Trophoblast cell (in vitro differentiated cells and primary cell): ENCODE results near the gene MEIKIN.

Experiments used
- DNase-seq, 2 donors: peaks; one replicate each; pipeline ENCODE4 v3.0.0-alpha.2; 2016
- H2AFZ ChIP-seq: 2 replicates; pipeline ENCODE4 v1.6.1; 2013; ENCODE audit warnings: low read length, moderate library complexity, mild to moderate bottlenecking; ENCODE audit not compliant: insufficient read depth, poor library complexity
- H2AK5ac ChIP-seq: 2 replicates; pipeline ENCODE4 v1.6.1; 2013; ENCODE audit warnings: mild to moderate bottlenecking, low read length
- H2BK120ac ChIP-seq: 2 replicates; pipeline ENCODE4 v1.6.1; 2013; ENCODE audit warnings: low read length, mild to moderate bottlenecking, moderate library complexity; ENCODE audit not compliant: insufficient read depth, poor library complexity
- H2BK12ac ChIP-seq: 2 replicates; pipeline ENCODE4 v1.6.1; 2013; ENCODE audit warnings: mild to moderate bottlenecking, low read length, moderate library complexity
- H2BK5ac ChIP-seq: 2 replicates; pipeline ENCODE4 v1.6.1; 2013; ENCODE audit warnings: low read length, low read depth, moderate library complexity, mild to moderate bottlenecking; ENCODE audit not compliant: poor library complexity
- H3K14ac ChIP-seq: 2 replicates; pipeline ENCODE4 v1.6.1; 2013; ENCODE audit warnings: mild to moderate bottlenecking, low read length
- H3K18ac ChIP-seq: 2 replicates; pipeline ENCODE4 v1.6.1; 2013; ENCODE audit warnings: mild to moderate bottlenecking, low read length
- H3K23ac ChIP-seq: 2 replicates; pipeline ENCODE4 v1.6.1; 2013; ENCODE audit warnings: low read length
- H3K27ac ChIP-seq: 2 replicates; pipeline ENCODE4 v1.5.1; 2013; ENCODE audit warnings: low read depth, mild to moderate bottlenecking, inconsistent platforms, low read length, moderate library complexity
- H3K27me3 ChIP-seq: 2 replicates; pipeline ENCODE4 v1.6.1; 2013; ENCODE audit warnings: inconsistent platforms, mild to moderate bottlenecking, low read length, moderate library complexity; ENCODE audit not compliant: insufficient read depth
- H3K36me3 ChIP-seq, 2 experiments: 1 replicate in 1 of 2; 2 replicates in 1 of 2; pipeline ENCODE4 v1.6.1; 2013; ENCODE audit warnings: low read length in 2 of 2, mild to moderate bottlenecking in 2 of 2, moderate library complexity in 1 of 2; ENCODE audit not compliant: insufficient read depth in 2 of 2, control insufficient read depth in 1 of 2
- H3K4ac ChIP-seq: 2 replicates; pipeline ENCODE4 v1.6.1; 2013; ENCODE audit warnings: low read depth, mild to moderate bottlenecking, low read length, moderate library complexity
- H3K4me1 ChIP-seq, 2 experiments: 1 replicate in 1 of 2; 2 replicates in 1 of 2; pipeline ENCODE4 v1.6.1; 2013; ENCODE audit warnings: low read length in 2 of 2, mild to moderate bottlenecking in 2 of 2, moderate library complexity in 1 of 2; ENCODE audit not compliant: insufficient read depth in 2 of 2, control insufficient read depth in 1 of 2
- H3K4me2 ChIP-seq: 2 replicates; pipeline ENCODE4 v1.6.1; 2013; ENCODE audit warnings: inconsistent platforms, mild to moderate bottlenecking, low read length, moderate library complexity
- H3K4me3 ChIP-seq: 2 replicates; pipeline ENCODE4 v1.5.1; 2013; ENCODE audit warnings: mild to moderate bottlenecking, low read depth, low read length, inconsistent platforms
- H3K79me1 ChIP-seq: one replicate; pipeline ENCODE4 v1.6.1; 2013; ENCODE audit warnings: low read length
- H3K79me2 ChIP-seq: 2 replicates; pipeline ENCODE4 v1.6.1; 2013; ENCODE audit warnings: low read length, mild to moderate bottlenecking; ENCODE audit not compliant: control insufficient read depth, insufficient read depth, poor library complexity
- H3K9ac ChIP-seq: 2 replicates; pipeline ENCODE4 v1.6.1; 2013; ENCODE audit warnings: mild to moderate bottlenecking, low read length
- H3K9me3 ChIP-seq: 2 replicates; pipeline ENCODE4 v1.6.1; 2013; ENCODE audit warnings: low read depth, mild to moderate bottlenecking, control low read depth, inconsistent platforms, low read length; ENCODE audit not compliant: insufficient read depth
- H4K12ac ChIP-seq: 2 replicates; pipeline ENCODE4 v1.6.1; 2013; ENCODE audit warnings: low read depth, mild to moderate bottlenecking, low read length, moderate library complexity
- H4K8ac ChIP-seq: 2 replicates; pipeline ENCODE4 v1.6.1; 2013; ENCODE audit warnings: low read depth, mild to moderate bottlenecking, low read length, moderate library complexity
- H4K91ac ChIP-seq: one replicate; pipeline ENCODE4 v1.6.1; 2013; ENCODE audit warnings: low read depth, mild to moderate bottlenecking, low read length, moderate library complexity
- WGBS: extraction: QIAGEN DNeasy Blood & Tissue Kit; methylation state at CpG from one replicate; pipeline ENCODE4 v1.1.7; 2013; ENCODE audit warnings: missing lambda C conversion rate; ENCODE audit not compliant: insufficient read length, insufficient coverage; ENCODE audit errors: extremely low coverage; 5-methylcytosine and 5-hydroxymethylcytosine counted together

MEIKIN gene

DNA sequence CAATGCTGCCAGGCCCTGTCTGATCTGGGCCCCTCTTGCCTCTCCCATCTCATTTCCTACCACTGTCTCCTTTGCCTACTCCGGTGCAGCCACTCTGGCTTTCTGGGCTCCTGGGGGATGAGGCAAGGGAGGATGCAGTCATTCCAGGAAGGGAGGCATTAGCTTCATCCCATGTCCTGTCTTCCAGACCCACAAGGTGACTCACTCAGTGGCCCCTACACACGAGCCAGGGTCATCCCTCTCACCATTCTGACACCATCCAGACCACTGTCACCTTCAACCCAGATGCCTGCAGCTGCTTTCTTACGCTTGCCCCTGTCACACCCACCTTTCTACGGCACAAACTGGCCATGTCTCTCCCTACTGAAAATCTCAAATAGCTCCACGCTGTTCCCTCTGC, 46.9 kb upstream of the MEIKIN start:
- Histone ChIP-seq H2AK5ac (no peak overlapping the region), H3K79me1 (no peaks in the 10 kb centered on the region), H2BK120ac (no peak overlapping the region), H2BK12ac (no peak overlapping the region), H3K4me3 (no peak overlapping the region), H4K8ac (no peak overlapping the region), H4K12ac (no peak overlapping the region), H3K79me2 (no peaks in the 10 kb centered on the region), H3K27me3 (no peaks in the 10 kb centered on the region), H3K4me2 (no peak overlapping the region), H4K91ac (no peak overlapping the region), H3K18ac (no peak overlapping the region), H3K9me3 (no peaks in the 10 kb centered on the region), H3K23ac (no peak overlapping the region), H3K27ac (no peak overlapping the region), H2BK5ac (no peak overlapping the region), H3K14ac (no peak overlapping the region), H3K4ac (no peak overlapping the region), H3K9ac (no peak overlapping the region), H3K4me1 (peaks cover 10 to 20% of the 10 kb centered on the region in 2 experiments), H2AFZ (no peak overlapping the region), H3K36me3 (no peaks in the 10 kb centered on the region)
- no peak for DNase-seq
- WGBS, result no CpG with 5 or more reads among the region's 5 CpGs

DNA sequence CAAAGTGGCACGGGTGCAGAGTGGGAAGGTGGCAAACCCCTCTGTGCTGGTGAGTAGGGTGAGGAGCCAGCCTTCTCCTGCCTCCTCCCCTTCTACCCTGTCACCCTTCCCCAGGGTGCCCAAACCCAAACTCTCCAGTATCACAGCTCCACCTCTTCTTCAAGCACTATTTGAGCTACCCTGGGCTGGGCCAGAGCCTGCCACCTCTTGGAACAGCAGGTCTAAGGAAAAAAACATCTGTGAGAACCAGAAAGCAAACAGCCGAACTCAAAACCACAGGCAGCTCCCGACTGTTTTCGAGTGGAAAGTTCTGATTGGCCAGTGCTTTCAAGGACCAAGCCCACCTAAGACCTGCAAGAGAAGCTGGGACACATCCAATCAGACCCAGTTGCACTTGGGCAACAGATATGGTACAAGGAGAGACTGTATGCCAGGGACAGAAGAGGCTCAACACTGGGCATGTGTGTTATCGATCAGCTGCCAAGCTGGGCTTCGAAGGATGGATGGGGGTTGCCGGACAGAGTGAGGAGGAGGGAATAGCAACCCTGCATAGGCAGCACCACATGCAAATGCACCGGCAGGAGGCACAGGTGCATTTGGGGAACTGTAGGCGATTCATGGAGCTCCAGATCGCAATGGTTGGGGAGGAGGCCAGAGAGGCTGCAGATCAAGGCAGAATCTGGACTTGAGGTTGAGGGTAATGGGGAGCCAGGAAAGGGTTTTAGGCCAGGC, 46.3 kb upstream of the MEIKIN start:
- H3K4ac ChIP-seq, result no peak overlapping the region
- no peaks in the 10 kb centered on the region for H3K27me3 ChIP-seq
- H3K4me1 ChIP-seq, result peaks cover 10 to 20% of the 10 kb centered on the region in 2 experiments
- no peak overlapping the region for H4K12ac ChIP-seq
- no CpG with 5 or more reads among the region's 10 CpGs for WGBS
- no peak overlapping the region for H4K91ac ChIP-seq
- H2AFZ ChIP-seq, result no peak overlapping the region
- H3K9me3 ChIP-seq, result no peaks in the 10 kb centered on the region
- H3K36me3 ChIP-seq, result no peaks in the 10 kb centered on the region
- H3K79me1 ChIP-seq, result no peaks in the 10 kb centered on the region
- no peak overlapping the region for H2BK12ac ChIP-seq
- no peak overlapping the region for H3K4me3 ChIP-seq
- H2AK5ac ChIP-seq, result no peak overlapping the region
- H2BK5ac ChIP-seq, result no peak overlapping the region
- no peak overlapping the region for H3K4me2 ChIP-seq
- no peak overlapping the region for H3K27ac ChIP-seq
- H3K23ac ChIP-seq, result no peak overlapping the region
- DNase-seq, result no peak
- no peak overlapping the region for H4K8ac ChIP-seq
- H3K79me2 ChIP-seq, result no peaks in the 10 kb centered on the region
- H3K14ac ChIP-seq, result no peak overlapping the region
- H3K18ac ChIP-seq, result no peak overlapping the region
- no peak overlapping the region for H3K9ac ChIP-seq
- H2BK120ac ChIP-seq, result no peak overlapping the region

DNA sequence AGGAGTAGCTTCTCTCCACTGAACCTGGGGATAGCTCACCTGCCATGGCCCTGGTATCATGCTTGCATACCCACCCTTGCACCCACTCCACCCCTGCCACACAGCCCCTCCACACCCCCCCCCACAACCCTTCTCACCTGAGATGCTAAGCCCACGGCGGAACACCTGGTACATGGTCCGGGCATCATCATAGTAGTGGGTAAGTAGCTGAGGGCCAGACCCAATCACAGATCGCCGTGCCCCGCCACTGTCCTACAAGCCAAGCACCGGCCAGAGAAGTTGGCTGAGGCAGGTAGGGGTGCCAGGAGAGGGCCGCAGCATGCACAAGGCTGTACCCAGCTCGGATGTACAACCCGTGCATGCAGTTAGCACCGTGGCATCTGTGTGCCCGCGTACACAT, 45.3 kb upstream of the MEIKIN start:
- Histone ChIP-seq H2BK120ac (no peak overlapping the region), H3K9me3 (no peaks in the 10 kb centered on the region), H4K12ac (no peak overlapping the region), H3K9ac (no peak overlapping the region), H3K4me2 (no peak overlapping the region), H3K79me2 (no peaks in the 10 kb centered on the region), H4K8ac (no peak overlapping the region), H4K91ac (no peak overlapping the region), H3K27me3 (no peaks in the 10 kb centered on the region), H3K4me3 (no peak overlapping the region), H3K79me1 (no peaks in the 10 kb centered on the region), H2AK5ac (no peak overlapping the region), H3K4ac (no peak overlapping the region), H3K36me3 (no peaks in the 10 kb centered on the region), H3K14ac (no peak overlapping the region), H3K4me1 (peaks cover 10 to 18% of the 10 kb centered on the region in 2 experiments), H3K27ac (no peak overlapping the region), H3K23ac (no peak overlapping the region), H2BK12ac (no peak overlapping the region), H3K18ac (no peak overlapping the region), H2AFZ (no peak overlapping the region), H2BK5ac (no peak overlapping the region)
- no CpG with 5 or more reads among the region's 13 CpGs for WGBS
- no peak for DNase-seq

DNA sequence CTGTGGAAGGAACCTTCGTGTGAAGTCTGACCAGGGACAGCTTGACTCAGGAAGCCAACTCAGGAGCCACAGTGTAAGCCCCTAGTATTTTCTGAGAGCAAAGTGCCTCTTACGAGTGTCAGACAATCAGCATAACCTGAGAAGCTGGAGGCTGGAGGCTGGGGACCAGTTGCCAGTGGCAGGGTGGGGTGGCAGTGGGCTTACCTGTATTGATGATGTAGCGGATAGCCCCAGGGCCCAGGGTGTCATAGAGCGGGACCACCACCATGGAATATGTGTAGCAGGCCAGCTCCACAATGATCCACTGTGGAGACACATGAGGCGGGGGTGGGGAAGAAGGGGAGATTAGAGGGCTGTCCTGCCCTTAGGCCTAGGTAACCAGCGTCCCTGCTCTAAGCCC, 43.1 kb upstream of the MEIKIN start:
- Histone ChIP-seq H3K27ac (no peak overlapping the region), H4K91ac (no peak overlapping the region), H3K36me3 (no peaks in the 10 kb centered on the region), H4K8ac (no peak overlapping the region), H3K18ac (no peak overlapping the region), H2AK5ac (no peak overlapping the region), H3K4ac (no peak overlapping the region), H3K79me2 (no peaks in the 10 kb centered on the region), H3K4me3 (no peak overlapping the region), H2AFZ (no peak overlapping the region), H3K23ac (no peak overlapping the region), H2BK5ac (no peak overlapping the region), H2BK120ac (no peak overlapping the region), H3K9me3 (no peaks in the 10 kb centered on the region), H3K4me2 (no peak overlapping the region), H3K9ac (no peak overlapping the region), H4K12ac (no peak overlapping the region), H3K27me3 (no peaks in the 10 kb centered on the region), H2BK12ac (no peak overlapping the region), H3K4me1 (peaks cover 5 to 13% of the 10 kb centered on the region in 2 experiments), H3K14ac (no peak overlapping the region), H3K79me1 (no peaks in the 10 kb centered on the region)
- WGBS, result no CpG with 5 or more reads among the region's 6 CpGs
- no peak for DNase-seq
